Ammon's horn (tissue), 1 donor: ENCODE data around the gene ARID1A.
"Not testable (repeated sequence)": the region's sequence is repeated elsewhere in the genome, so short reads cannot be mapped to it uniquely, and the experiment has no call there.

Source experiments
- DNase-seq: peaks from one replicate; pipeline ENCODE4 v3.0.0-alpha.2; 2016; ENCODE audit warnings: low spot score

ARID1A gene

DNA sequence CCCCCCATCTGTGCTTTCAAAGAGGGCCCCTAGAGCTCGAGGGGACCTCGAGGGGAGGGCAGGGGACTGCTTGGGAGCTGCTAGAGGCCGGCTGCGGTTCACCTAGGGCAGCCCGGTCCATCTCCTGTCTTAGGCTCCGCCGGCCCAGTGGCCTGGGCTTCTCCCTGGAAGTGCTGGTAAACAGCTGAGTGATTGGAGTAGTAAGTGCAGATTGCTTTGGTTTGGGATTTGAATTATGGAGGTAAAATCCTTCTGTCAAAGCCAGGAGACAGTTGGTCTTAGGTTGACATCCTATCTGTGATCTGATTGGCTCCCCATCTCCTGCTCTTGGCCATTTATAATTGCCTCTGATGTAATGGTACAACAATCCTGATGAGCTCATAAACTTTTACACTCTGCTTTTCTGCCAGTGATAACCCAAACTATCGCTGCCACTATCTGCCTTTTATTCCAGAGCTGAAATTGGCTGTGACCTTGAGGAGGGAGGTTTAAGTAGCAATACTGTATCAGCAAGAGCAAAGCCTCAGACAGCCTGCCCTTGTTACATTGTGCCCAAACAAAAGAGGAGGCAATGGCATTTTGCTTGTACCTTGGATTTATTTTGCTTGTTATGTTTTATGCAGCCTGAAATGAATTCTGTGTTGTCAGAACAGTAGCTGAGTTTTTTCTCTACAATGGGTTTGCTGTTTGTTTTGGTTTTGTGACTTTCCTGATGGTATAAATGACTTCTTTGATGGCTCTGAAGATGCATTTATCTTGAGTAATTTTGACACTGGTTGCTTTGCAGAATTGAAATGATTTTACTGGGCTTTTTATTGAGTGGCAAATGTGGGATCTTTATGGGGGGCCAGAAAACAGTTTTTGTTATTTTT is 2.4 kb downstream of the ARID1A start:
- peak; percentile 90 for DNase-seq

DNA sequence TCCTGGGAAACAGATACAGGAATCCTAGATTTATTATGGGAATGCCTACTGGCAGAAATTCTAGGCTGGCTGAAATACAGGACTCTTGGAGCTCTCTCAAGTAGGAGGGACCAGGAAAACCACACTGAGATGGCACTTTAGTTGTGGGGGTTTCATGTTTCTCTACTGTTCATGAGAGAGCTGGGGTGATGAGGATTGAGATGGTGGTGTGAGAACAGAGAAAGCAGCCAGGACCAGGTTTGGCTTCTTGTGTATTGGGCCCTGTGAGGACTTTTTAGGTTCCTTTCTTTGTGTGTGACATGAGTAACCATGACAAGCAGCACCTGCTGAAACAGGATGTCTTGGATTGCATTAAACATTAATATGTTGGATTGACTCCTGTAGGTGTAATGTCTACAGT is 4.9 kb downstream of the ARID1A start:
- DNase-seq: no peak

DNA sequence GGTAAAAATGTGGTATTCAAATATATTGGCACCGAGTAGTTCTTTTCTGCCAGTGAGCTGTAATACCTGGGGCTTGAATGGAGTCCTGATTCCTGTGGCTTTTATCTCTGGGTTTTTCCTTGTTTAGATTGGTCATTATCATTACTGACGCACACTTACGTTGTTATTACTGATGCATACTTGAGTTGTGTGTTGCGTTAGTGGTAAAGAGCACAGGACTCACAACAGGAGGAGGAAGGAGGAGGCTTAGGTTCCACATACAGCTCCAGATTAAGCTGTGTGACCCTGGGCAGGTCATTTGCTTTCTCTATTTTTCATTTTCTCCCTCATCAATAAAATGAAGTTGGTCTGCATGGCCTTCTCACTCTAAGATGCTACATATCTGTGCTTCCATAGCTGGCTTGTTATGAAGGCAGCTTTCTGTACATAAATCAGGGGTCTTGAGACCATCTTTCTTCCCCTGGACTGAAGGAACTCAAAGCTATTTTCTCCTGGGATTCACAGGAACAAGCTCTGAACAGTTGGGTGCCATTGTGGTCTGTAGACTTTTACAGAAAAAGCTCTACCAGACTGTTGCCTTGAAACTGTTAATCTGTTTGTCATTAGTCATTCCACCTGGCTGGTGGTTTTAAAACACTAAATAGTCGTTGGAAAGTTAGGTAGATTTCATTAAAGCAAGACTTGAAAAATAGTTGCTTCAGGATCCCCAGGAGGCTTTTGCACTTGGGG is 5.6 kb downstream of the ARID1A start:
- no peak for DNase-seq

DNA sequence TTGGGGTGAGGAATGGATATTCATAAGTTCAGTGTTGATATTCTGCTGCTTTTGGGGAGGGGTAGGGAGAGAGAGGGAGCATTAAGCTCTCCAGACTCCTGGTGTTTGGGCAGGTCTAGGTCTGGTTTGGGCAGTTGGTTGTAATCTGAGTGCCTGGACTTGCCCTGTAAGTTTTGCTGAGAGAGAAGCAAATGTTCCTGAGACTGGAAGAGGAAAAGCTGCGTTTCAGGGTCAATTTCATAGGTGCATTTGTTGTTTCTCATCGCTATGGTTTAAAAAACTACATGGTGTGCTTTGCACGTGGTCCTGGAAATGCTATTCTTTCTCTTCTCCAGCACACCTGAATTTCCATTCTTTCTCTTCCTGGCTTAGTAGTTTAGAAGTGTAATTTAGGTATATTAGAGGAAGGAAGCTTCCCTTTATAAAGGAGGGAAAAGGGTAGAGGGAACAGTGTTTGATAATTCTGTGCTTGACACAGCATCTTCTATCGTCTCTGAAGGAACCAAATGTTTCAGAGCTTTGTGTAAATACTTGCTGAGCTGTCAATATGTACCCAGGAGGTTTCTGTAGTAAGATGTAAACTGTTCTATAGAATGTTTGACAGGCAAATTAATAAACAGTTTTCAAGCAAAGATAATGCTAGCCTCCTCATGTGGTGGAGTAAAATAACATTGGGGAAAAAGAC is 6.3 kb downstream of the ARID1A start:
- no peak for DNase-seq

DNA sequence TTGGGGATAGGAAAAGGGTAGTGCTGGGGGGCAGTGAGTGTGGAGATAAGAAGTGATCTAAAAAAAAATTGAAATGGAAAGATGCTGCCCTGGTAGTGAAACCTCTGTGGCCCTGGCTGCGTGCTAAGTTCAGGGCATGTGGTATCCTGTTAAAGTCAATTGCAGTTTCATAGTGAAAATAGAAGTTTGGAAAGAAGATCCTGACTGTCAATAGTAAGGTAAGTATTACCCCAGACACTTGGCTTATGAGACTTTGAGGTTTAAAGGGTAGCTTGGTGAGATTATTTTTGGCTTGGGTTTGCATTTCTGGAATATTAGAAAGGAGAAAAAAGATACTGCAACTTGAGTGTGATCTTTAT is 6.8 kb downstream of the ARID1A start:
- no peak for DNase-seq

DNA sequence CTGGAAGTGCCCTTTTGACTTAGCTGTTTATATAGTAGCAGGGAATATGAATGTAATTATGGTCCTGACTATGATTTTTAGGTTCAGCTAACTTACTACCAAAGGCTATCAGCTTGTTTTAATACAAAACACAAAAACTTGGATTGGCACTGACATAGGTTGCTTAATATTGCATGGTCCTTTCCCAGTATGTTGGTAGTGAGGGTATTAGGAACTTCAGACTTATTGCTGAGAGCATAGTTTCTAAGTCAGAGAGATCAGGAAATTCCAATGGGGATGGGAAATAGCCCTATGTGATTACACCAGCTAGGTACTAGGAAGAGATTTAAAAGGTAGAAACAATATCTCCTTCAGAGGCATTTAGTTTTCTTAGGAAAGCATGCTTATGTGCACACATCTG is 7.7 kb downstream of the ARID1A start:
- DNase-seq: no peak

DNA sequence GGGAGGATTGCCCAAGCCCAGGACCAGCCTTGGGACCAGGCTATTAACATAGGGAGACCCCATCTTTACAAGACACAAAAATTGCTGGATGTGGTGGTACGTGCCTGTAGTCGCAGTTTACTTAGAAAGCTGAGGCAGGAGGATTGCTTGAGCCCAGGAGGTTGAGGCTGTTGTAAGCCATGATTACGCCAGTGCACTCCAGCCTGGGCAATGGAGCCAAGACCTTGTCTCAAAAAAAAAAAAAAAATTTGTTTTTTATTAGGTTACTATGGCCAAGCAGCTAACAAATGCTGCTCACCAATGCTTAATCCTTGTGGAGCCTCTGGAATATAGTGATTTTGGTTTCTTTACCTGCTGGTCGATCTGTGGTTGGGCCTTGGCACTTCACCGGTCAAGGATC is 8.8 kb downstream of the ARID1A start:
- no peak for DNase-seq

DNA sequence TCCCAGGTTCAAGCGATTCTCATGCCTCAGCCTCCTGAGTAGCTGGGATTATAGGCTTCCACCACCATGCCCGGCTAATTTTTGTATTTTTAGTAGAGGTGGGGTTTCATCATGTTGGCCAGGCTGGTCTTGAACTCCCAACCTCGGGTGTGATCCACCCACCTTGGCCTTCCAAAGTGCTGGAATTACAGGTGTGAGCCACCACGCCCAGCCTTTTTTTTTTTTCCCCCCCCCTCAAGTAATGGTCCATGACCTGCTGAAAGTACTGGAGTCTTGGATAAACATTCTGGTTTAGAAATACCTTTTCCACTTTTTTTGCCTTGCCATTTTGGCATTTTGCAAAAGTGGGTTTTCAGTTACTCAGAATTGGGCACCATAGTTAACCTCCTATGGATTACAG is 9.4 kb downstream of the ARID1A start:
- DNase-seq: not testable (repeated sequence)

DNA sequence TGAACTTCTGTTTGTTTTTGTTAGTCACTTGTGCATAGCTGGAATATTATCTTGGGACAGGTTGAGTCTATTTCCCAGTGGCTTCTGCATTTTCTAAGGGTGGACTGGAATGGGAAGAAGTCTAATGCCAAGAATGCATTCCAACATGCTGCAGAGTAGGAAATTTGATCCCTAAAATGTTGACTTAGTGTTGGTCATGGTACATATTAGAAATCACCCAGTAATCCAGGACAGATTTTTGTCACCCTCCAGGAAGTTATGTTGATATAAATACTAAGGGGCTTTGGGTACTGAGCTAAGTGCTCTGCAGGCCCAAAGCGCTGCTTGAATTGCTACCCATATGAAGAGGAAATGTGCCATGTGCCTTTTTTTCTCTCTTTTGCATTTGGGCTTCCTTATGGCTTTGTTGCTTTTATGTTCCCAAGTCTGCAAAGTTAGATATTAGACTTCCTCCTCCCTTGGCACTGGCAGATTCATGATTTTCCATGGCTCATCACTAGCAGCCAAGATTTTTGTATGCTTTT is 10.0 kb downstream of the ARID1A start:
- DNase-seq: no peak

DNA sequence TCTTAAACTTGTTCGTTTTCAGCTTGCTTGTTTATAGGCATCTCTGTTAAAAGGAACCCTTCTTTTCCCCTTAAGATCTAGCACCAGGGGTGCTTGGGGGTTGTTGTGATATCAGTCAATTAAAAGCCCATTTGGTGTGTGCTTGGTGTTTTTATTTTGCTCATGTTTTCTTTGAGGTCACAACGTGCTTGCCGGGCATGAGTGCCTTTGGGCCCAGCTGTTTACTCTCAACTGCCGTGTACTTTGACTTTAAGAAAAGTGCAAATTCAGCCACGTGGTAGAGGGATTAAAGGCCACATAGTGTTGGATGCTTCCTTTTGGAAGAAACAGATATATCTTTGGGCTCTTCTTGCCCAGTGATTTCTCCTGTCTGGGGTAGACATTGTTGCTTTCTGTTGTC is 10.5 kb downstream of the ARID1A start:
- no peak for DNase-seq

DNA sequence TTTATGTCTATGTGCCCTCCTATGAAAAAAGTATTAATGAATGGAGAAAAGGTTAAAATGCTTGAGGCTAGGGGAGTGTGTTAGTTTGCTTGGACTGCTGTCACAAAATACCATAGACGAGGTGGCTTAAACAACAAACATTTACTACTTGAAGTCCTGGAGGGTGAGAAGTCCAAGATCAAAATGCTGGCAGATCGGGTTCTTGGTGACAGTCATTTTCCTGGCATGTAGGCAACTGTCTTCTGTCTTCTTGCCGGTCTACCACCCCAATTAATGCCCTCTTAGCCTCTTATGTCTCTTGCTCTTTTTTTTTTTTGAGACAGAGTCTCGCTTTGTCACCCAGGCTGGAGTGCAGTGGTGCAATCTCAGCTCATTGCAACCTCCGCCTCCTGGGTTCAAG is 15.0 kb downstream of the ARID1A start:
- DNase-seq: no peak

DNA sequence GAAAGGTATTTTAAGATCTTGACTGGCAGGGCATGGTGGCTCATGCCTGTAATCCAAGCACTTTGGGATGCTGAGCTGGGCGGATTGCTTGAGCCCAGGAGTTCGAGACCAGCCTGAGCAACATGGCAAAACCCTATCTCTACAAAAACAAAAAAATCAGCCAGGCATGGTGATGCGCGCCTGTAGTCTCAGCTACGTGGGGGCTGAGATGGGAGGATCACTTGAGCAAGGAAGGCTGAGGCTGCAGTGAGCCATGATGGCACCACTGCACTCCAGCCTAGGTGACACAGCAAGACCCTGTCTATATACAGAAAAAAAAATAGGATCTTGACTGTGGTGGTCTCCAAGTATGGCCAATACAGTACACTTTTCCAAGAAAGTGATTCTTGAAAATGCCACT is 16.0 kb downstream of the ARID1A start:
- no peak for DNase-seq

DNA sequence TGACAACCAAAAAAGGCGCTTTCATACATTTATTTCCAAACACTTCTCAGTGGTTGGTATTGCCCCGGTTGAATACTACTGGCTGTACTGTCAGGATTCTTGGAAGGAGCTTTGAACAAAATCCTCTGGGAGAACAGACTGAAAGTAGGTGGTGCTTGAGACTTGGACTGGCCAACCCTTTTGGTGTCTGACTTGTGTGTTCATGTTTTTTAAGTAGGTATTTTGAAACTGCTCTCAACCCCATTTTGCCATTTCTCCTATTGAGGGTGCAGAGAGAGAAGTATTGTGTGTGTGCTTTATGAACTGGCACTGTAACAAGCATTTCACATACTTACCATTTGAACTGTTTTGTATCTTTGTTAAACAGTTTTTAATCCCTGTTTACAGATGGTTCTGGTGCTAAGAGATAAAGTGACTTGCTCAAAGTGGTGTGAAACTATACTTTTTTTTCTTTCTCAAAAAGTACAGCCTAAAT is 21.2 kb downstream of the ARID1A start:
- peak; percentile 37 for DNase-seq

DNA sequence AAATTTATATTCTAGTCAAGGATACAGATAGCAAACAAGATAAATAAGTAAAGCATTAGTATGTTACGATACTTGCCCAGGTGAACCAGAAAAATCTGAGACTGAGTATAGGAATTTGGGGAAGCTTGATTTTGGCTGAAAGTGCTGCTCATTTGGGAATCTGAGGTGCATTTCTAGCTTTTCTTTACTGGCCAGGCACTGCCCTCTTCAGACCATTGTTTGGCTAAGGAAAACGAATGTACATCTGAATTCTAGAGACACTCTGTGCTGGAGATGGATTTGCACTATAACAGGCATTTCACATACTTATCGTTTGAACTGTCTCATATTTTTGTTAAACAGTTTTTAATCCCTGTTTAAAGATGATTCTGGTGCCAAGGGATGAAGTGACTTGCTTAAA is 23.4 kb downstream of the ARID1A start:
- DNase-seq: no peak

DNA sequence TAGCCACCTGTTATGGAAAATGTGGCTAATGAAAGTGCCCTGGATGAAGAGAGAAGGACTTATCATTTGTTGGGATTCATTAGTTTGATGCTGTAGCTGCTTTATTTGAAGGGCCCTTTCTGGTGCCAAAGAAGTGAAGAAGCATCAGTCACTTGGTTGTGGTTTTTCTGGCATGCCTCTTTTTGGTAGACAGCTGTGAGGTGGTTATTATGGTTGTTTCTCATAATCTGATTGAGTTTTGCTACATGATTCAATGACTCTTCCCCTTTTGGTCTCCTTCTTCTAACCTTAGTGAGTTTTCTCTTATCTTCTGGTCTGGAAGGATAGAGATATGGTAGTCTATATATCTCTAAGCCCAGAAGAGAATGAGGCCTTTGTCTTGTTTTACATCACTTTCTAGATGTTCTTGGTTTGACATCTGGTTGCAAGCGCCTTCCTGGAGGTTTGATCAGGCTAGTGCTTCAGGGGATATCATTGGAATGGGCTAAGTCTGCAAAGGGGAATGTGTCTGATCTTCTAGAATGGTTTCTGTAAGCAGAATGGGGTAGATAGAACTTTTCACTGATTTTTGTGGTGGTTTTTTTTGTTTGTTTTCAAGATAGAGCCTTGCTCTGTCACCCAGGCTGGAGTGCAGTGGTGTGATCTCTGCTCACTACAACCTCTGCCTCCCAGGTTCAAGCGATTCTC is 26.0 kb downstream of the ARID1A start:
- DNase-seq: no peak

DNA sequence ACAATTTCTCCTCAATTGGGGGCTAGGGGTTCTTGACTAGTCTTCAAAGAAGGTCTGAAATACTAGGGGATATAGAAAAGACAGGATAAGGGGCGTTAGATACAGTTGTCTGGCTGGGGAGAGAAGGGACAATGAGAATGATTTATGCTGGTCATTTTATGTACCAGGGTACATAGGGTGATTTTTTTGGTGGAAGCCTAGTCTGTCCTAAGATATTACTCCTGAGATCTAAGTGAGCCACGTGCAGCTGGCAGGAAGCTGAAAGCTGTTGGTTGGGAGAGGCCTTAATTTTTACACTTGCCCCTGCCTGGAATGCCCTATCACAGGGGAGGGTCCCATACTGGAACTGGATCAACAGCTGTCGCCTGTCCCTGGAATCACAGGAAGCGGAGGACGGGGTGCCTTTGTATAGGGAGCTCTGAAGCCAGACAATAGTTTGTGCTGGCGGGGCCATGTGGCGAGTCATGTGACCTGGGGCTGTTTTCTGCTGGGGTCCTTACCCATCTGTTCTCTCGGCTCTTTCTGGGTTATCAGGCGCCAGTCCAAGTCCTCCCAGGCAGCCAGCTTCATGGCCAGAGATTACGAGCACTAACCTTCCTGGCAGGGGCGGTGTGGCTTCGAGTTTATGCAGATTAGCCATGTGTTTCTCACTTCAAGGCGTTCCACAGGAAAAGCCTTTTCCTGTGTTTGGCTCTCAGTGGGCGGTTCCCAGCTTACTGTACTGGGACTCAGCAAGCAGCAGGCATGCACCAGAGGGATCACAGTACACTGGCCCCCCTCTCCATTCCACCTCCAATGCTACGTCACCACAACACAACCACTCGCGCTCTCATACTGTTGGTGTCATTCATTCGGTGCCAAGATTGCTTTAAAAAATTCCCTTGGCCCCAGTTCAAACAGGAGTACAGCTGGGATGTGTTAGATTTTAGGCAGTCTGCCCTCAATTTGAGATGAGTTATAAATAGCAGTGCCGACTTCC is 27.5 kb downstream of the ARID1A start:
- DNase-seq: peak; percentile 82

DNA sequence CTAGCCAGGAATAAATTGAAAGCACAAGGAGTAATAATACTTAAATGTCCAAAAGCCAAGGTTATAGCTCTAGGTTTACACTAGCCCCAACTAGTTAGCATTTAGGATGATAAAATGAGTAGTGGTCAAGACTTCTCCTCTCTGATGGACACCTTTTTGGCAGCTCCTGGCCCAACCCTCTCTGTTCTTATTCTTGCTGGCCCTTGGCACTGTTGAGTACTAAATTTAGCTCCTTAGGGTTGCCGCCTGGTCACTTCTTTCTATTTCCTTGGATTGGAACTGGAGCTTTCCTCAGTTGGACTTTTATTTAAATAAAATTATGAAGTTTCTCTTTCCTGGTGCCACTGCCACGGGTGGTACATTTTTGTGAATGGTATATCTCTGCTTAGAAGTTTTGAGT is 28.3 kb downstream of the ARID1A start:
- DNase-seq: peak; percentile 29

DNA sequence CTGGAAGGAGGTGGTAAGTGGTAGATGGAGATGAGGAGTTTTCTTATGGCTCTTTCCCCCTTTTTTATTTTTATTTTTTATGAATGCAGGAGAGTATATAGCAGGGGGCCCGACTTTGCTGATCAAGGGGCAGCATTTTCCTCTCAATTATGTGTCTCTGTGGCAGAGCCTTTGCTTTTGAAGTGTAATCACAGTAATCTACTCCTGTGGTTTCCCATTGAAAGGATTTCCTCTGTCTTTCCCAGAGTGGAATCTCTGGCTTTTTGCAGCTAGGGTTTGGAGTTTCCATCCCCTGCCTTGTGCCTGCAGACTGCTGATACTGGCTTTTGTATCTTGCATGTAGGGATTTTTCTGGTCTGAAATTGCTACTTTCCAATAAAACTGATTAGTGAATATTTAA is 29.1 kb downstream of the ARID1A start:
- no peak for DNase-seq

DNA sequence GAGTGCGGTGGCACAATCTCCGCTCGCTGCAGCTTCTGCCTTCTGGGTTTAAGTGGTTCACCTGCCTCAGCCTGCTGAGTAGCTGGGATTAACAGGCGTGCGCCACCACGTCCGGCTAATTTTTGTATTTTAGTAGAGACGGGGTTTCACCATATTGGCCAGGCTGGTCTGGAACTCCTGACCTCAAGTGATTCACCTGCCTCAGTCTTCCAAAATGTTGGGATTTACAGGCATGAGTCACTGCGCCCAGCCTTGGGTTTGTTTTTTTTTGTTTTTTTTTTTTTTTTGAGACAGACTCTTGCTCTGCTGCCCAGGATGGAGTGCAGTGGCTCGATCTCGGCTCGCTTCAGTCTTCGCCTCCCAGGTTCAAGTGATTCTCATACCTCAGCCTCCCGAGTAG is 30.1 kb downstream of the ARID1A start:
- DNase-seq: not testable (repeated sequence)

DNA sequence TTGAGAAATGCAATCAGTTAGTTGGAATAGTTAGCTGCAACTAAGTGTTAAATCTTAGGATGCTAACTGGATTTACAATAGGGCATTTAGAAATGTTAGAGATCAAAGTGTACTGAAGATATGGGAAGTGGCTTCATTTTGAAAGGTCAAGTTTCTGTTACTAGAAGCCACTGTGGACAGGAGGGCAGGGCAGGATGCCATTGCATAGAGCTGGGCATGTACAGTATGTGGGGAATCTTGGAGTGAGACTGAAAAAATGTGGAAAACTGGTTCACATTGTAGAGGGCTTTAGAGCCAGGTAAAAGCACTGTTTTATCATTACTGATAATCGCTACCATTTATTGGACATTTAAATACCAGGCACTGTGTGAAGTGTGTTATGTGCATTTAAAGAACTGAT is 31.0 kb downstream of the ARID1A start:
- DNase-seq: no peak

DNA sequence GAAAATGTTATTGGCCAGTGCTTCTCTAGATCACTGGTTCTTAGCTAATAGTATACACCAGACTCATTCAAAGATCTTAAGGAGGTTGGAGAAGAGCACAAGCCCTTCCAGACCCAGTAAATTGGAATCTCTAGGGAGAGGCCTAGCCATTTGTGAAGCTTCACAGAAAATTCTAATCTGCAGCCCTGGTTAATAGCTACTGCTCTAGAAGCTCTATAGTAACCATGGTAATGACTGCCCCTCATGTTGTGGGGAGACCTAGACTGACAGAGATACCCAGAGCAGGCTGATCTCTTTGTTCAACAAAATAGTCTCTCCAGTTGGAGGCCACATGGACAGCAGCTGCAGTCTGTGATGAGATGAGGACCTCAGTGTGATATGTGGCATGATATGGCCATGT is 31.7 kb downstream of the ARID1A start:
- DNase-seq: no peak
